HL-60 (cell line): ENCODE measurements around the gene STUM.

Experiments used
- DNase-seq, 2 experiments: peaks; one replicate each; pipeline ENCODE4 v3.0.0-alpha.2; 2010 to 2020; ENCODE audit warnings: low read depth in 1 of 2, low spot score in 1 of 2
- H3K27ac ChIP-seq: fragments of 250-450 bp; sonication (Bioruptor Pico); replicated peaks from 2 replicates; pipeline ENCODE4 v1.5.1; 2020; ENCODE audit warnings: mild to moderate bottlenecking, moderate library complexity
- H3K27me3 ChIP-seq: fragments of 250-450 bp; sonication (Bioruptor Pico); 2 replicates; pipeline ENCODE4 v1.5.1; 2021; ENCODE audit warnings: mild to moderate bottlenecking, moderate library complexity; ENCODE audit not compliant: insufficient read depth, poor library complexity, severe bottlenecking
- H3K4me3 ChIP-seq: replicated peaks from 2 replicates; pipeline ENCODE4 v1.5.1; 2011; ENCODE audit warnings: mild to moderate bottlenecking, control low read depth, low read length; ENCODE audit not compliant: insufficient read depth
- CTCF ChIP-seq: IDR thresholded peaks from one replicate; pipeline ENCODE4 v1.5.1; 2011; ENCODE audit warnings: low read length, control low read depth, inconsistent platforms; ENCODE audit not compliant: insufficient read depth
- GABPA ChIP-seq: IDR thresholded peaks from 2 replicates; pipeline ENCODE4 v1.6.1; 2012; ENCODE audit warnings: low read depth
- POLR2AphosphoS5 ChIP-seq: IDR thresholded peaks from 2 replicates; pipeline ENCODE4 v1.6.1; 2012; ENCODE audit warnings: low read depth
- SPI1 ChIP-seq: IDR thresholded peaks from 2 replicates; pipeline ENCODE4 v1.6.1; 2012; ENCODE audit warnings: low read depth, mild to moderate bottlenecking, borderline replicate concordance
- TF ChIP-seq, protein P1 (sequence below): IDR thresholded peaks from 2 replicates; pipeline ENCODE4 v1.6.1; 2012; ENCODE audit warnings: low read depth; ENCODE audit not compliant: insufficient replicate concordance

The STUM gene

DNA sequence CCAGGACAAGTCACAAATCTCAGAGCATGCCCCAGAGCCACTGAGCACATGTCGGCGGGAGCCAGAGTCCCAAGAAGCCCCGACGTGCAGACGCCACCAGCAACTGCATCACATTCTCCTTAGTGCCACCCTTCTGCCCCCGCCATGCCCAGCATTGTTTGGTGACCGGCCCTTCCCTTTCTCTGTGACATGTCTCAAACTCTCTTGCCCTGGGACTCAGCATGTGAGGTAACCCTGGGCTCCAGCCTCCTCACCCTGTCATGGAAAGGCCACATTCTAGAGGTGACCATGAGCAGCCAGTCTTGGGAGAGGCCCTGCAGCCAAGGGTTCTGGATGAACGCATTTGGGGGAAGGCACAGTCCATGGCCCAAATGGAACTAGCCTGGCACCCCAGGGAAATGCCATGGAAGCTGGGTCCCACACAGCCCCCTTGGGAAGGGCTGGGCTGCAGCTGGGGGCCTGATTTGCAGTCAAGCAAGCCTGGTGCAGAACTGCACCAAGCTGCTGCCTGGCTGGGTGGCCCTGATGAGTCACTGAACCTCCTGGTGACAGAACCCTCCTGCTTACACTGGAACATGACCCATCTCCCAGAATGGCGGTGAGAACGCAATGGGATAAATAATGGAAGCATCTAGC, 96.1 kb downstream of the STUM start:
- TF ChIP-seq, protein P1, sequence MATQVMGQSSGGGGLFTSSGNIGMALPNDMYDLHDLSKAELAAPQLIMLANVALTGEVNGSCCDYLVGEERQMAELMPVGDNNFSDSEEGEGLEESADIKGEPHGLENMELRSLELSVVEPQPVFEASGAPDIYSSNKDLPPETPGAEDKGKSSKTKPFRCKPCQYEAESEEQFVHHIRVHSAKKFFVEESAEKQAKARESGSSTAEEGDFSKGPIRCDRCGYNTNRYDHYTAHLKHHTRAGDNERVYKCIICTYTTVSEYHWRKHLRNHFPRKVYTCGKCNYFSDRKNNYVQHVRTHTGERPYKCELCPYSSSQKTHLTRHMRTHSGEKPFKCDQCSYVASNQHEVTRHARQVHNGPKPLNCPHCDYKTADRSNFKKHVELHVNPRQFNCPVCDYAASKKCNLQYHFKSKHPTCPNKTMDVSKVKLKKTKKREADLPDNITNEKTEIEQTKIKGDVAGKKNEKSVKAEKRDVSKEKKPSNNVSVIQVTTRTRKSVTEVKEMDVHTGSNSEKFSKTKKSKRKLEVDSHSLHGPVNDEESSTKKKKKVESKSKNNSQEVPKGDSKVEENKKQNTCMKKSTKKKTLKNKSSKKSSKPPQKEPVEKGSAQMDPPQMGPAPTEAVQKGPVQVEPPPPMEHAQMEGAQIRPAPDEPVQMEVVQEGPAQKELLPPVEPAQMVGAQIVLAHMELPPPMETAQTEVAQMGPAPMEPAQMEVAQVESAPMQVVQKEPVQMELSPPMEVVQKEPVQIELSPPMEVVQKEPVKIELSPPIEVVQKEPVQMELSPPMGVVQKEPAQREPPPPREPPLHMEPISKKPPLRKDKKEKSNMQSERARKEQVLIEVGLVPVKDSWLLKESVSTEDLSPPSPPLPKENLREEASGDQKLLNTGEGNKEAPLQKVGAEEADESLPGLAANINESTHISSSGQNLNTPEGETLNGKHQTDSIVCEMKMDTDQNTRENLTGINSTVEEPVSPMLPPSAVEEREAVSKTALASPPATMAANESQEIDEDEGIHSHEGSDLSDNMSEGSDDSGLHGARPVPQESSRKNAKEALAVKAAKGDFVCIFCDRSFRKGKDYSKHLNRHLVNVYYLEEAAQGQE: no peak
- TF ChIP-seq POLR2AphosphoS5 (no peak), CTCF (no peak), SPI1 (no peak), GABPA (no peak)

GRCh38 chr1:226645279-226645976, 96.9 kb downstream of the STUM start:
- no peak overlapping the region for H3K4me3 ChIP-seq
- TF ChIP-seq CTCF (no peak), POLR2AphosphoS5 (no peak), SPI1 (no peak), GABPA (no peak)
- TF ChIP-seq, protein P1: no peak
- H3K27ac ChIP-seq: peak overlapping the region; percentile 96
- H3K27me3 ChIP-seq: no peaks in the 10 kb centered on the region
- DNase-seq: no peak

More for the DNA sequence above, 96.1 kb downstream of the STUM start:
- H3K27ac ChIP-seq: peak overlapping the region; percentile 96
- no peak overlapping the region for H3K4me3 ChIP-seq
- no peak for DNase-seq
- no peaks in the 10 kb centered on the region for H3K27me3 ChIP-seq

- Histone ChIP-seq H3K27ac (no peak overlapping the region), H3K27me3 (no peaks in the 10 kb centered on the region), H3K4me3 (no peak overlapping the region)
- TF ChIP-seq GABPA (no peak), CTCF (no peak), POLR2AphosphoS5 (no peak), SPI1 (no peak)
- TF ChIP-seq, protein P1: no peak
- DNase-seq: no peak
Measured at GRCh38 chr1:226646026-226646869, 97.7 kb downstream of the STUM start.
